ENCODE measurements around the gene KIRREL3. TPM values are rescaled to one million over a fixed set of nuclear protein-coding genes. Genes with fewer than 3 reads are reported as not detected.

The KIRREL3 gene
- polyA plus RNA-seq, 1 donor (not counting 4 experiments of a cell fraction or from before 2014, with no cell fraction given), result 0.04 TPM

- H2AFZ ChIP-seq (ENCODE audit: control insufficient read depth, low read length), result no peak overlapping the region
- H3K4me1 ChIP-seq (ENCODE audit: control insufficient read depth, extremely low read depth, insufficient read depth, low read length), result no peaks in the 10 kb centered on the region
- no peaks in the 10 kb centered on the region for H3K9me3 ChIP-seq (ENCODE audit: control insufficient read depth, low read depth, low read length)
- H3K4me2 ChIP-seq (ENCODE audit: control insufficient read depth, extremely low read depth, insufficient read depth, low read depth, low read length), result no peak overlapping the region
- no peak for DNase-seq (ENCODE audit: low read depth, low spot score)
- H3K27ac ChIP-seq (ENCODE audit: control insufficient read depth, insufficient read depth, low read length), result no peak overlapping the region
- H4K20me1 ChIP-seq (ENCODE audit: control insufficient read depth, extremely low read depth, insufficient read depth, low read length), result no peaks in the 10 kb centered on the region
- no peaks in the 10 kb centered on the region for H3K79me2 ChIP-seq (ENCODE audit: control insufficient read depth, insufficient read depth, low read length)
- no peak overlapping the region for H3K9ac ChIP-seq (ENCODE audit: control insufficient read depth, extremely low read depth, insufficient read depth, low read length)
- H3K27me3 ChIP-seq (ENCODE audit: control insufficient read depth, extremely low read depth, insufficient read depth, low read length), result no peaks in the 10 kb centered on the region
- FAIRE-seq, result no peak
- dilution Hi-C loops (cut with MboI; ENCODE audit: extremely low pct_ligation_motif_present, low sequenced_read_pairs), result no loop called here
- no peaks in the 10 kb centered on the region for H3K9me1 ChIP-seq (ENCODE audit: control insufficient read depth, extremely low read depth, insufficient read depth, low read length)
- no peak overlapping the region for H3K4me3 ChIP-seq (ENCODE audit: control insufficient read depth in 2 of 3, extremely low read depth in 1 of 3, insufficient read depth in 2 of 3, low read depth in 1 of 3, low read length in 3 of 3)
- no peaks in the 10 kb centered on the region for H3K36me3 ChIP-seq (ENCODE audit: control insufficient read depth in 2 of 2, extremely low read depth in 1 of 2, insufficient read depth in 2 of 2, low read length in 2 of 2)
- TF ChIP-seq EZH2 (IDR thresholded peaks at IDR 0.05; ENCODE audit: low read length), result no peak
- TF ChIP-seq, protein P1, sequence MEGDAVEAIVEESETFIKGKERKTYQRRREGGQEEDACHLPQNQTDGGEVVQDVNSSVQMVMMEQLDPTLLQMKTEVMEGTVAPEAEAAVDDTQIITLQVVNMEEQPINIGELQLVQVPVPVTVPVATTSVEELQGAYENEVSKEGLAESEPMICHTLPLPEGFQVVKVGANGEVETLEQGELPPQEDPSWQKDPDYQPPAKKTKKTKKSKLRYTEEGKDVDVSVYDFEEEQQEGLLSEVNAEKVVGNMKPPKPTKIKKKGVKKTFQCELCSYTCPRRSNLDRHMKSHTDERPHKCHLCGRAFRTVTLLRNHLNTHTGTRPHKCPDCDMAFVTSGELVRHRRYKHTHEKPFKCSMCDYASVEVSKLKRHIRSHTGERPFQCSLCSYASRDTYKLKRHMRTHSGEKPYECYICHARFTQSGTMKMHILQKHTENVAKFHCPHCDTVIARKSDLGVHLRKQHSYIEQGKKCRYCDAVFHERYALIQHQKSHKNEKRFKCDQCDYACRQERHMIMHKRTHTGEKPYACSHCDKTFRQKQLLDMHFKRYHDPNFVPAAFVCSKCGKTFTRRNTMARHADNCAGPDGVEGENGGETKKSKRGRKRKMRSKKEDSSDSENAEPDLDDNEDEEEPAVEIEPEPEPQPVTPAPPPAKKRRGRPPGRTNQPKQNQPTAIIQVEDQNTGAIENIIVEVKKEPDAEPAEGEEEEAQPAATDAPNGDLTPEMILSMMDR (optimal IDR thresholded peaks at IDR 0.05 in 1 of 3, IDR thresholded peaks at IDR 0.05 in 1 of 3, conservative IDR thresholded peaks at IDR 0.05 in 1 of 3; ENCODE audit: extremely low read depth in 1 of 3, insufficient read depth in 2 of 3, low read length in 3 of 3), result no peak
Observed at GRCh38 chr11:126522152-126522551, 478.4 kb downstream of the KIRREL3 start.

DNA sequence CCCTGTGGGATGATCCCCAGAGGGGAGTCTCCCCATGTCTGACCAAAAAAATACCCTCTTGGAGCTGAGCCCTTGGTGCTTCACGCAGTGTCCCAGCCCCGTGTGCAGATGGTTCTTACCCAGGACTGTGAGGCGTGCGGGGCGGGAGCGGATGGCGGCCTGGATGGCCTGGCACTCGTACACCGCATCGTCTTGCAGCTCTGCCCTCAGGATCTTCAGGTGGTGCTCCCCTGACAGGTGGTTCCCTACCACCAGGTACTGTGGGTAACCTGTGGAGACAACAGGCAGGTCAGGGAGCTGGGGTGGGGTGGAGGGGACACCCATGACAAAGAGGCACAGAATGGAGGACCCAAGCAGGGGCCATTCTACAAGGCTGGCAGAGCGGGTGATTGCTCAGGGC, 479.4 kb downstream of the KIRREL3 start:
- no peaks in the 10 kb centered on the region for H4K20me1 ChIP-seq (ENCODE audit: control insufficient read depth, extremely low read depth, insufficient read depth, low read length)
- TF ChIP-seq EZH2 (IDR thresholded peaks at IDR 0.05; ENCODE audit: low read length), result no peak
- TF ChIP-seq, protein P1 (optimal IDR thresholded peaks at IDR 0.05 in 1 of 3, IDR thresholded peaks at IDR 0.05 in 1 of 3, conservative IDR thresholded peaks at IDR 0.05 in 1 of 3; ENCODE audit: extremely low read depth in 1 of 3, insufficient read depth in 2 of 3, low read length in 3 of 3), result no peak
- no peaks in the 10 kb centered on the region for H3K9me3 ChIP-seq (ENCODE audit: control insufficient read depth, low read depth, low read length)
- DNase-seq (ENCODE audit: low read depth, low spot score), result no peak
- no peak overlapping the region for H3K4me2 ChIP-seq (ENCODE audit: control insufficient read depth, extremely low read depth, insufficient read depth, low read depth, low read length)
- no peaks in the 10 kb centered on the region for H3K36me3 ChIP-seq (ENCODE audit: control insufficient read depth in 2 of 2, extremely low read depth in 1 of 2, insufficient read depth in 2 of 2, low read length in 2 of 2)
- no peak overlapping the region for H3K9ac ChIP-seq (ENCODE audit: control insufficient read depth, extremely low read depth, insufficient read depth, low read length)
- no peaks in the 10 kb centered on the region for H3K4me1 ChIP-seq (ENCODE audit: control insufficient read depth, extremely low read depth, insufficient read depth, low read length)
- no peak overlapping the region for H2AFZ ChIP-seq (ENCODE audit: control insufficient read depth, low read length)
- no peaks in the 10 kb centered on the region for H3K9me1 ChIP-seq (ENCODE audit: control insufficient read depth, extremely low read depth, insufficient read depth, low read length)
- H3K79me2 ChIP-seq (ENCODE audit: control insufficient read depth, insufficient read depth, low read length), result no peaks in the 10 kb centered on the region
- H3K27me3 ChIP-seq (ENCODE audit: control insufficient read depth, extremely low read depth, insufficient read depth, low read length), result no peaks in the 10 kb centered on the region
- no peak overlapping the region for H3K4me3 ChIP-seq (ENCODE audit: control insufficient read depth in 2 of 3, extremely low read depth in 1 of 3, insufficient read depth in 2 of 3, low read depth in 1 of 3, low read length in 3 of 3)
- FAIRE-seq, result no peak
- H3K27ac ChIP-seq (ENCODE audit: control insufficient read depth, insufficient read depth, low read length), result no peak overlapping the region
- dilution Hi-C loops (cut with MboI; ENCODE audit: extremely low pct_ligation_motif_present, low sequenced_read_pairs), result no loop called here
